Measurements from ENCODE around the gene CDC42EP2.

CDC42EP2 gene

GRCh38 chr11:65314501-65315203, at the start of gene CDC42EP2:
CDC42EP2 (plus strand) TSS chr11:65314866; CDS start chr11:65320899, 6,033 bp downstream.
- DNase-seq: peak; percentile 64

- DNase-seq: no peak
Measured at GRCh38 chr11:65266210-65266609, 48.5 kb upstream of the CDC42EP2 start.

- DNase-seq: peak; percentile 43
Measured at GRCh38 chr11:65274735-65275682, 39.7 kb upstream of the CDC42EP2 start.

- no peak for DNase-seq
Measured at GRCh38 chr11:65275906-65276305, 38.8 kb upstream of the CDC42EP2 start.

- DNase-seq: no peak
Measured at GRCh38 chr11:65277631-65278277, 36.9 kb upstream of the CDC42EP2 start.

GRCh38 chr11:65278356-65278755, 36.3 kb upstream of the CDC42EP2 start:
- no peak for DNase-seq

GRCh38 chr11:65279279-65279678, 35.4 kb upstream of the CDC42EP2 start:
- DNase-seq: no peak

- DNase-seq: no peak
Measured at GRCh38 chr11:65279741-65280440, 34.8 kb upstream of the CDC42EP2 start.

GRCh38 chr11:65280646-65281045, 34.0 kb upstream of the CDC42EP2 start:
- DNase-seq: no peak

- no peak for DNase-seq
Measured at GRCh38 chr11:65286686-65287085, 28.0 kb upstream of the CDC42EP2 start.

- no peak for DNase-seq
Measured at GRCh38 chr11:65287601-65288000, 27.1 kb upstream of the CDC42EP2 start.

GRCh38 chr11:65288706-65289536, 25.7 kb upstream of the CDC42EP2 start:
- DNase-seq: no peak

- DNase-seq: no peak
Measured at GRCh38 chr11:65290448-65291165, 24.1 kb upstream of the CDC42EP2 start.

GRCh38 chr11:65291613-65292012, 23.1 kb upstream of the CDC42EP2 start:
- DNase-seq: no peak

GRCh38 chr11:65292890-65293289, 21.8 kb upstream of the CDC42EP2 start:
- DNase-seq: no peak

GRCh38 chr11:65293909-65294381, 20.7 kb upstream of the CDC42EP2 start:
- DNase-seq: no peak

- DNase-seq: no peak
Measured at GRCh38 chr11:65295001-65295400, 19.7 kb upstream of the CDC42EP2 start.

- no peak for DNase-seq
Measured at GRCh38 chr11:65295571-65296341, 18.9 kb upstream of the CDC42EP2 start.

GRCh38 chr11:65297026-65297672, 17.5 kb upstream of the CDC42EP2 start:
- no peak for DNase-seq

GRCh38 chr11:65298131-65298535, 16.5 kb upstream of the CDC42EP2 start:
- DNase-seq: no peak
